ENCODE results near the gene PCSK6. TPM values are rescaled to one million over a fixed set of nuclear protein-coding genes. Genes with fewer than 3 reads are reported as not detected.

Gene PCSK6
- total RNA-seq, 2 experiments from 2014 or later = 0.28 TPM; not detected in 1

- Histone ChIP-seq H3K4me3 (ENCODE audit: low read length) (no peak overlapping the region), H3K27ac (ENCODE audit: low read depth in 1 of 2, low read length in 2 of 2) (no peak overlapping the region), H3K36me3 (ENCODE audit: insufficient read depth, low read length) (peaks cover 84% of the 10 kb centered on the region), H3K4me1 (ENCODE audit: insufficient read depth, low read length) (peaks cover 5% of the 10 kb centered on the region), H3K9me3 (ENCODE audit: control insufficient read depth in 1 of 2, insufficient read depth in 1 of 2, low read length in 2 of 2) (no peaks in the 10 kb centered on the region), H3K27me3 (ENCODE audit: control insufficient read depth in 1 of 2, insufficient read depth in 2 of 2, low read length in 2 of 2) (no peaks in the 10 kb centered on the region)
- Mint-ChIP-seq H3K36me3 (ENCODE audit: low read depth) (peaks cover 89% of the 10 kb centered on the region), H3K4me3 (no peak overlapping the region), H3K27ac (no peak overlapping the region), H3K4me1 (ENCODE audit: low read depth) (peaks cover 14% of the 10 kb centered on the region), H3K27me3 (no peaks in the 10 kb centered on the region), H3K9me3 (no peaks in the 10 kb centered on the region)
- ChIA-PET POLR2A (interaction anchor here (1.9 kb wide), 1 partner anchor 11 kb away, joined by 9 read pairs; the partner anchor contains the start of gene SNRPA1), CTCF (interaction anchor here (0.5 kb wide), 1 partner anchor 38 kb away, joined by 3 read pairs; no protein-coding TSS in a partner anchor)
- TF ChIP-seq CTCF (IDR thresholded peaks at IDR 0.05) = no peak
- DNase-seq = no peak
- intact Hi-C loops (cut with DNase I, micrococcal nuclease) = no loop called here
- no peak for ATAC-seq (ENCODE audit: poor library complexity)
Observed at GRCh38 chr15:101283931-101284330, 205.6 kb downstream of the PCSK6 start.

DNA sequence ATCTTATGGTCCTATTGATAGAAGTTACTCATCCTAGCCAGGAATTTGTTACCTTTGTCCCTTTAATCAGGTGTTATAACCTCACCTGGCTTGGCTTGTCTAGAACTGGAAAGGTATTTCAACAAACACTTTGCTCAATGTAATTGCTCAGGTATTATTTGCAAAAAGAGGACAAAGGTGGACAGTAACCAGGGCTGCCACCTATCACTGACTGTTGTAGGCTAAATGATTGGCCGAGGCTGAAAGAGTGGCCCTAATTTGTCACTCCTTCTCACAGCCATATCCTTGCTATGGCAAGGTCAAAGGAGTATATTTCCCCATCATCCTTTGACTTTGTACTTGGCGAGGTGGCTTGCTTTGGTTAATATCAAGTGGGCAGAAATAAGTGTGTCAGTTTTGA is 209.5 kb downstream of the PCSK6 start:
- POLR2A ChIA-PET = no interaction called here

GRCh38 chr15:101277943-101278564 is 211.5 kb downstream of the PCSK6 start:
- Mint-ChIP-seq H3K36me3 (ENCODE audit: low read depth) (peaks cover 79% of the 10 kb centered on the region), H3K4me3 (peak overlapping the region; percentile 92), H3K9me3 (no peaks in the 10 kb centered on the region), H3K4me1 (ENCODE audit: low read depth) (peaks cover 24% of the 10 kb centered on the region), H3K27ac (peak overlapping the region; percentile 88), H3K27me3 (no peaks in the 10 kb centered on the region)
- DNase-seq (no peak), ATAC-seq (ENCODE audit: poor library complexity) (no peak)
- no peak for TF ChIP-seq CTCF (IDR thresholded peaks at IDR 0.05)
- Histone ChIP-seq H3K27ac (ENCODE audit: low read depth in 1 of 2, low read length in 2 of 2) (no peak overlapping the region), H3K4me3 (ENCODE audit: low read length) (peak overlapping the region; percentile 92), H3K27me3 (ENCODE audit: control insufficient read depth in 1 of 2, insufficient read depth in 2 of 2, low read length in 2 of 2) (no peaks in the 10 kb centered on the region), H3K36me3 (ENCODE audit: insufficient read depth, low read length) (peaks cover 53% of the 10 kb centered on the region), H3K4me1 (ENCODE audit: insufficient read depth, low read length) (peaks cover 23% of the 10 kb centered on the region), H3K9me3 (ENCODE audit: control insufficient read depth in 1 of 2, insufficient read depth in 1 of 2, low read length in 2 of 2) (no peaks in the 10 kb centered on the region)
- CTCF ChIA-PET = interaction anchor here (1.6 kb wide), 1 partner anchor 11 kb away, joined by 5 read pairs; no protein-coding TSS in a partner anchor
- intact Hi-C loops (cut with DNase I, micrococcal nuclease) = loop anchor here (1.0 to 10.0 kb wide), 7 partner anchors 16 to 933 kb away; partner anchors contain the start of genes ADAMTS17 (in 1 of the 2), ASB7 (in 1 of the 2), CHSY1 (in 1 of the 2) and LINS1 (in 1 of the 2)
- POLR2A ChIA-PET = interaction anchor here (1.0 to 1.6 kb wide), 2 partner anchors 17 to 26 kb away, joined by 6 to 10 read pairs; partner anchors contain the start of genes CHSY1 and SNRPA1

More for the DNA sequence above, 209.5 kb downstream of the PCSK6 start:
- ATAC-seq (ENCODE audit: poor library complexity) (no peak), DNase-seq (no peak)
- Histone ChIP-seq H3K27ac (ENCODE audit: low read depth in 1 of 2, low read length in 2 of 2) (no peak overlapping the region), H3K4me3 (ENCODE audit: low read length) (no peak overlapping the region), H3K36me3 (ENCODE audit: insufficient read depth, low read length) (peaks cover 52% of the 10 kb centered on the region), H3K27me3 (ENCODE audit: control insufficient read depth in 1 of 2, insufficient read depth in 2 of 2, low read length in 2 of 2) (no peaks in the 10 kb centered on the region), H3K9me3 (ENCODE audit: control insufficient read depth in 1 of 2, insufficient read depth in 1 of 2, low read length in 2 of 2) (no peaks in the 10 kb centered on the region), H3K4me1 (ENCODE audit: insufficient read depth, low read length) (peaks cover 23% of the 10 kb centered on the region)
- peaks cover 24% of the 10 kb centered on the region for H3K4me1 Mint-ChIP-seq (ENCODE audit: low read depth)
- peak overlapping the region; percentile 55 for H3K27ac Mint-ChIP-seq
- H3K4me3 Mint-ChIP-seq = peak overlapping the region; percentile 25
- no peak for TF ChIP-seq CTCF (IDR thresholded peaks at IDR 0.05)
- intact Hi-C loops (cut with DNase I, micrococcal nuclease) = no loop called here
- H3K9me3 Mint-ChIP-seq = no peaks in the 10 kb centered on the region
- H3K36me3 Mint-ChIP-seq (ENCODE audit: low read depth) = peaks cover 77% of the 10 kb centered on the region
- CTCF ChIA-PET = interaction anchor here (1.4 kb wide), 1 partner anchor 9 kb away, joined by 6 read pairs; no protein-coding TSS in a partner anchor
- H3K27me3 Mint-ChIP-seq = no peaks in the 10 kb centered on the region

All from CD4-positive, alpha-beta T cell (primary cell).